Calu3 (cell line): ENCODE data around the gene CHMP6. TPM values are rescaled to one million over a fixed set of nuclear protein-coding genes. Genes with fewer than 3 reads are reported as not detected.

Experiments
- BruUV-seq: library from RNA; stranded (reverse); fragments of 400-500 nt; replicated peaks from 2 replicates; lab custom pipeline; 2021; lab: Mats Ljungman, UMichigan
- CTCF ChIA-PET: fragments of 300-600 bp; sonication (Branson Sonifier 250); formaldehyde crosslinking; loops from one replicate; lab custom pipeline; 2022; ENCODE audit warnings: antibody characterized with exemption; lab: Charles Lee
- DNase-seq: peaks from one replicate; pipeline ENCODE4 v3.0.0; 2022
- H3K27ac Mint-ChIP-seq: one replicate; pipeline ENCODE4 v1.8.0; 2022; ENCODE audit warnings: mixed read lengths; ENCODE audit not compliant: unreplicated experiment
- H3K27me3 Mint-ChIP-seq: one replicate; pipeline ENCODE4 v1.8.0; 2022; ENCODE audit warnings: mixed read lengths; ENCODE audit not compliant: unreplicated experiment
- H3K36me3 Mint-ChIP-seq: one replicate; pipeline ENCODE4 v1.8.0; 2022; ENCODE audit warnings: mild to moderate bottlenecking, moderate library complexity, mixed read lengths; ENCODE audit not compliant: insufficient read depth, unreplicated experiment
- H3K4me1 Mint-ChIP-seq: one replicate; pipeline ENCODE4 v1.8.0; 2022; ENCODE audit warnings: mild to moderate bottlenecking, low read depth, mixed read lengths; ENCODE audit not compliant: unreplicated experiment
- H3K4me3 Mint-ChIP-seq: one replicate; pipeline ENCODE4 v1.8.0; 2022; ENCODE audit warnings: mild to moderate bottlenecking, low read depth, moderate library complexity, mixed read lengths; ENCODE audit not compliant: unreplicated experiment
- H3K9me3 Mint-ChIP-seq: one replicate; pipeline ENCODE4 v1.8.0; 2022; ENCODE audit warnings: low read depth, mixed read lengths; ENCODE audit not compliant: unreplicated experiment
- CTCF ChIP-seq: fragments of 200-600 bp; IDR thresholded peaks from one replicate; pipeline ENCODE4 v1.8.0; 2022; ENCODE audit warnings: antibody characterized with exemption; ENCODE audit not compliant: unreplicated experiment
- intact Hi-C: fragments of 100-400 bp; cut with micrococcal nuclease; formaldehyde crosslinking; loops from one replicate; pipeline ENCODE4 v1.10.0; 2022; ENCODE audit not compliant: unreplicated experiment
- total RNA-seq: library from RNA; stranded (reverse); gene quantifications from 2 replicates; pipeline ENCODE4 v1.2.3, GENCODE V29; 2022

CHMP6 gene
- total RNA-seq, 1 experiment from 2014 or later = 27.9 TPM

GRCh38 chr17:80984749-80985148, 6.9 kb upstream of the CHMP6 start:
- no peak for TF ChIP-seq CTCF
- Mint-ChIP-seq H3K27me3 (peaks cover 77% of the 10 kb centered on the region), H3K4me3 (no peak overlapping the region), H3K27ac (no peak overlapping the region), H3K36me3 (peaks cover 7% of the 10 kb centered on the region), H3K9me3 (no peaks in the 10 kb centered on the region), H3K4me1 (peaks cover 13% of the 10 kb centered on the region)
- BruUV-seq = no TSS peak
- DNase-seq = no peak
- CTCF ChIA-PET = interaction anchor here (1.3 kb wide), 1 partner anchor 117 kb away, joined by 4 read pairs; no protein-coding TSS in a partner anchor
- intact Hi-C loops = loop anchor here (5.0 kb wide), 1 partner anchor 118 kb away; no protein-coding TSS in a partner anchor

GRCh38 chr17:80986046-80986445, 5.6 kb upstream of the CHMP6 start:
- H3K9me3 Mint-ChIP-seq = no peaks in the 10 kb centered on the region
- H3K27ac Mint-ChIP-seq = no peak overlapping the region
- peaks cover 14% of the 10 kb centered on the region for H3K36me3 Mint-ChIP-seq
- TF ChIP-seq CTCF = no peak
- peaks cover 64% of the 10 kb centered on the region for H3K27me3 Mint-ChIP-seq
- H3K4me3 Mint-ChIP-seq = no peak overlapping the region
- intact Hi-C loops = loop anchor here (5.0 kb wide), 1 partner anchor 116 kb away; no protein-coding TSS in a partner anchor
- DNase-seq = no peak
- BruUV-seq = no TSS peak
- CTCF ChIA-PET = interaction anchor here (0.7 kb wide), 1 partner anchor 577 kb away, joined by 3 read pairs; no protein-coding TSS in a partner anchor
- peaks cover 1% of the 10 kb centered on the region for H3K4me1 Mint-ChIP-seq

GRCh38 chr17:80986816-80987475, 4.7 kb upstream of the CHMP6 start:
- H3K36me3 Mint-ChIP-seq = peaks cover 21% of the 10 kb centered on the region
- no peak for TF ChIP-seq CTCF
- DNase-seq = no peak
- H3K4me1 Mint-ChIP-seq = no peaks in the 10 kb centered on the region
- CTCF ChIA-PET = interaction anchor here (0.5 kb wide), 1 partner anchor 15 kb away, joined by 5 read pairs; no protein-coding TSS in a partner anchor
- no peak overlapping the region for H3K27ac Mint-ChIP-seq
- peaks cover 55% of the 10 kb centered on the region for H3K27me3 Mint-ChIP-seq
- intact Hi-C loops = loop anchor here (5.0 kb wide), 1 partner anchor 115 kb away; no protein-coding TSS in a partner anchor
- no peaks in the 10 kb centered on the region for H3K9me3 Mint-ChIP-seq
- no TSS peak for BruUV-seq
- H3K4me3 Mint-ChIP-seq = no peak overlapping the region

- no peak for TF ChIP-seq CTCF
- CTCF ChIA-PET = interaction anchor here (1.5 kb wide), 2 partner anchors 49 to 561 kb away, joined by 6 to 7 read pairs; no protein-coding TSS in a partner anchor
- no peak overlapping the region for H3K27ac Mint-ChIP-seq
- no peaks in the 10 kb centered on the region for H3K4me1 Mint-ChIP-seq
- BruUV-seq = no TSS peak
- intact Hi-C loops = loop anchor here (5.0 kb wide), 1 partner anchor 114 kb away; no protein-coding TSS in a partner anchor
- DNase-seq = no peak
- H3K4me3 Mint-ChIP-seq = no peak overlapping the region
- H3K27me3 Mint-ChIP-seq = peaks cover 44% of the 10 kb centered on the region
- peaks cover 27% of the 10 kb centered on the region for H3K36me3 Mint-ChIP-seq
- no peaks in the 10 kb centered on the region for H3K9me3 Mint-ChIP-seq
These were observed 3.6 kb upstream of the CHMP6 start for GRCh38 chr17:80987941-80988461.
